ENCODE measurements around the gene PRPF38A.

- TF ChIP-seq, protein P1, sequence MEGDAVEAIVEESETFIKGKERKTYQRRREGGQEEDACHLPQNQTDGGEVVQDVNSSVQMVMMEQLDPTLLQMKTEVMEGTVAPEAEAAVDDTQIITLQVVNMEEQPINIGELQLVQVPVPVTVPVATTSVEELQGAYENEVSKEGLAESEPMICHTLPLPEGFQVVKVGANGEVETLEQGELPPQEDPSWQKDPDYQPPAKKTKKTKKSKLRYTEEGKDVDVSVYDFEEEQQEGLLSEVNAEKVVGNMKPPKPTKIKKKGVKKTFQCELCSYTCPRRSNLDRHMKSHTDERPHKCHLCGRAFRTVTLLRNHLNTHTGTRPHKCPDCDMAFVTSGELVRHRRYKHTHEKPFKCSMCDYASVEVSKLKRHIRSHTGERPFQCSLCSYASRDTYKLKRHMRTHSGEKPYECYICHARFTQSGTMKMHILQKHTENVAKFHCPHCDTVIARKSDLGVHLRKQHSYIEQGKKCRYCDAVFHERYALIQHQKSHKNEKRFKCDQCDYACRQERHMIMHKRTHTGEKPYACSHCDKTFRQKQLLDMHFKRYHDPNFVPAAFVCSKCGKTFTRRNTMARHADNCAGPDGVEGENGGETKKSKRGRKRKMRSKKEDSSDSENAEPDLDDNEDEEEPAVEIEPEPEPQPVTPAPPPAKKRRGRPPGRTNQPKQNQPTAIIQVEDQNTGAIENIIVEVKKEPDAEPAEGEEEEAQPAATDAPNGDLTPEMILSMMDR (conservative IDR thresholded peaks at IDR 0.05 in 1 of 2, IDR thresholded peaks at IDR 0.05 in 1 of 2; ENCODE audit: extremely low read depth in 1 of 2, insufficient read depth in 1 of 2, low read depth in 1 of 2, low read length in 2 of 2): no peak
- no peak for TF ChIP-seq EZH2 (IDR thresholded peaks at IDR 0.05; ENCODE audit: borderline replicate concordance, low read length)
These were observed 18.7 kb downstream of the PRPF38A start for GRCh38 chr1:52423055-52423454.
